ENCODE data around the gene AP1M1. TPM values are rescaled to one million over a fixed set of nuclear protein-coding genes. Genes with fewer than 3 reads are reported as not detected.

AP1M1 gene
- total RNA-seq, 4 donors from 2014 or later, result 62.0 to 140 (median 105) TPM

DNA sequence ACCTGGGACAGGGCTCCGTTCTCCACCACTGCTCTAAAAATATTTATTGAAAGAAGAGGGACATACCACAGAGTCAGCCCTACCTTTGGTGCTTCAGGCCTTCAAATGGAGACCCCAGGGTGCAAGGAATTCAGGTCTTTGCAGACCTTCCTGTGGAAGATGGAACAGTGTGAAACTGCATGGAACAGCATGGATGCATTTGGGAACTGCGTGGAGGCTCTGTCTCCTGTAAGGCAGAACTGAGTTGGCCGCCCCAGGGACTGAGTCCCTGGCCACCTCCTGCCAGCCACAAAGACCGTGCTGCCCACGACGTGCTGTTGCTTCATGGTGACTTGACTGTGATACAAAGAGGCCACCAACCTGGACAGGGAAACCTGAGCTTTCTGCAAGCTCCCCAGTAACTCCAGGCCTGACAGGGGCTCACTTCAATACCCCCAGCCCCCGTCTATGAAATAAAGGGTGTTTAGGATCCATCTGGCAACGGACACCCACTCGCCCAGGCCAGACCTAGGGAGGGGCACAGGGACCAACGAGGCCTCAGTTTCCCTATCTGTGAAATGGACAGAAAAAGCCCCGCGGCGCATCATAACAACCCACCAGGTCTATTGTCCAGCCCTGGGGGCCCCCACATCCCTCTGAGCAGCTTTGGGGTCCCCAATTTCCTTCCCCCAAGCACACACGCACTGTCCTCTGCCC lies 68.3 kb downstream of the AP1M1 start:
- Histone ChIP-seq H3K36me3 (no peaks in the 10 kb centered on the region), H3K27ac (no peak overlapping the region), H3K4me3 (no peak overlapping the region), H3K4me1 (no peaks in the 10 kb centered on the region), H3K9me3 (no peaks in the 10 kb centered on the region), H3K27me3 (no peaks in the 10 kb centered on the region)
- TF ChIP-seq POLR2AphosphoS5 (IDR thresholded peaks at IDR 0.05) (no peak), EP300 (IDR thresholded peaks at IDR 0.05) (no peak), POLR2A (IDR thresholded peaks at IDR 0.05) (no peak)
- TF ChIP-seq, protein P1, sequence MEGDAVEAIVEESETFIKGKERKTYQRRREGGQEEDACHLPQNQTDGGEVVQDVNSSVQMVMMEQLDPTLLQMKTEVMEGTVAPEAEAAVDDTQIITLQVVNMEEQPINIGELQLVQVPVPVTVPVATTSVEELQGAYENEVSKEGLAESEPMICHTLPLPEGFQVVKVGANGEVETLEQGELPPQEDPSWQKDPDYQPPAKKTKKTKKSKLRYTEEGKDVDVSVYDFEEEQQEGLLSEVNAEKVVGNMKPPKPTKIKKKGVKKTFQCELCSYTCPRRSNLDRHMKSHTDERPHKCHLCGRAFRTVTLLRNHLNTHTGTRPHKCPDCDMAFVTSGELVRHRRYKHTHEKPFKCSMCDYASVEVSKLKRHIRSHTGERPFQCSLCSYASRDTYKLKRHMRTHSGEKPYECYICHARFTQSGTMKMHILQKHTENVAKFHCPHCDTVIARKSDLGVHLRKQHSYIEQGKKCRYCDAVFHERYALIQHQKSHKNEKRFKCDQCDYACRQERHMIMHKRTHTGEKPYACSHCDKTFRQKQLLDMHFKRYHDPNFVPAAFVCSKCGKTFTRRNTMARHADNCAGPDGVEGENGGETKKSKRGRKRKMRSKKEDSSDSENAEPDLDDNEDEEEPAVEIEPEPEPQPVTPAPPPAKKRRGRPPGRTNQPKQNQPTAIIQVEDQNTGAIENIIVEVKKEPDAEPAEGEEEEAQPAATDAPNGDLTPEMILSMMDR (IDR thresholded peaks at IDR 0.05), result no peak
- ATAC-seq, result no peak
- WGBS, 2 donors (ENCODE audit: low coverage in 1 of 2), result 96 to 100% methylated on average over 1 to 4 of the region's 14 CpGs

DNA sequence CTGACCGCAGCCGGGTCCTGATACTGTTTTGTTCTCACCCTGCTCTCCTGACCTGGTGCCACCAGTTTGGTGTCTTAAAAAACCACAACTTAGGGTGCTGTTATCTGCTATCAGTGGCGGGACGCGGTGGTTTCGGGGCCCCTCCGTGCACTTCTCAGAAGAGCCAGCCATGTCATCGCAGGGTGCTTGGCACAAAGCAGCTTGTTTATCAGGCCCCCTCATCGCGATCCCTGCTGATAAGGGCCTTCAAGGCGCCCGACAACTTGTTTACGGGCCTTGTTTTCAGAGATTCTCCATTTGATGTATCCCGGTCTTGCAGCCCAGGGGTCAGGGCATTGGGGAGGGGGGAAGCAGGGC lies 68.9 kb downstream of the AP1M1 start:
- ATAC-seq, result no peak
- no peaks in the 10 kb centered on the region for H3K27me3 ChIP-seq
- H3K9me3 ChIP-seq, result no peaks in the 10 kb centered on the region
- H3K36me3 ChIP-seq, result no peaks in the 10 kb centered on the region
- TF ChIP-seq EP300 (IDR thresholded peaks at IDR 0.05) (no peak), POLR2AphosphoS5 (IDR thresholded peaks at IDR 0.05) (no peak), POLR2A (IDR thresholded peaks at IDR 0.05) (no peak)
- TF ChIP-seq, protein P1 (IDR thresholded peaks at IDR 0.05), result no peak
- H3K27ac ChIP-seq, result no peak overlapping the region
- H3K4me1 ChIP-seq, result peaks cover 0 to 4% (median 0%) of the 10 kb centered on the region in 3 donors
- H3K4me3 ChIP-seq, result no peak overlapping the region
- WGBS, 2 donors (ENCODE audit: low coverage in 1 of 2), result 66% methylated on average over 6 of the region's 14 CpGs; no CpG with 5 or more reads in 1 of the 2 donors

DNA sequence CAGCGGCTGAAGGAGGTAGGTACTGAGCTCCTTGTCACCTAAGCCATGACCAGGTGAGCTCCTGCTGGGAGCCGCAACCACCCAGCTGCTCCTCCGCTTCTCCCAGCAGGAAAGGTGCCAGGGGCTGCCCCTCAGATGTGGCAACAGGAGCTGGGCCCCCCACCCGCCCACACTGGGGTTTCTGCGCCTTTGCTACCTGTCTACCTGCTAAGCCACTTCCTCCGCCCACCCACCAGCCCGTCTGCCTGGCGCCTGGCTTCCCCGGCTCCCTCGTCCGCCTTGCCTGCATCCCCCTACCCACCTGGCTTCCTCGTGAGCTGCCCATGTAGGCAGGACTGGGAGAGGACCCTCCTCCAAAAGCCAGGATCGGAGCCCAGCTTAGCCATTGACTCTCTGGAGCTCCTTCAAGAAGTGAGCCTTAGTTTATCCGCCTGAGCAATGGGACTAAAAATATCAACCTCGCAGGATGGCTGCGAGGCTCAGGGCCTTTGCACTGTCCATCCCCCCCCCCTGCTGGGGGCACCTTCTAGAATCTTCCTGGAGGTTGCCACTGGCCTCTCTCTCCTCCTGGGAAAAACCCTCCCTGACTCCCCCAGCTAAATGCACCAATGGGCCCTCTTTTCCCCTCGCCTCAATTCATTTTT lies 71.1 kb downstream of the AP1M1 start:
- no peak for ATAC-seq
- Histone ChIP-seq H3K36me3 (no peaks in the 10 kb centered on the region), H3K27me3 (no peaks in the 10 kb centered on the region), H3K4me1 (peaks cover 4 to 27% (median 14%) of the 10 kb centered on the region in 3 donors), H3K4me3 (no peak overlapping the region), H3K9me3 (no peaks in the 10 kb centered on the region), H3K27ac (no peak overlapping the region)
- WGBS, 2 donors (ENCODE audit: low coverage in 1 of 2), result 83 to 93% methylated on average over 2 to 6 of the region's 17 CpGs
- TF ChIP-seq, protein P1 (IDR thresholded peaks at IDR 0.05), result no peak
- TF ChIP-seq POLR2A (IDR thresholded peaks at IDR 0.05), result no peak
- no peak for TF ChIP-seq EP300 (IDR thresholded peaks at IDR 0.05)
- no peak for TF ChIP-seq POLR2AphosphoS5 (IDR thresholded peaks at IDR 0.05)

DNA sequence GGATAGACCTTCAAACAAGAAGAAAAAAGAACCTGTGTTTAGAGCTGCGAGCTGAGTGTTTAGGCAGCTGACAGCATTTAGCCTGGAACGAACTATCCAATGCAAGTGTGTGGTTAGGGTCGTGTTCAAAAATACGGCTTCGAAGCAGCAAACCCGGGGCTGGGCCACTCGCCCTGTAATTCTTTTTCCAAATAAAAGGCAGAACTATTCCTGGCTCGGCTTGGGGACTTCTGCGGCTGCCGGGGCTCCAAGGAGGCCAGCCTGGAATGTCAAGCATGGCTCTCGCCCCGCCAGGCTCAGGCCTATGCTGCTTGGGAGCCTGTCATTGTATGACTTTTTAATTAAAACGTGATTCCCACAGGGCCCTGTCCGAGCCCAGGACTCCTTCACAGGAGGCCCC lies 75.2 kb downstream of the AP1M1 start:
- peaks cover 4 to 49% (median 14%) of the 10 kb centered on the region in 3 donors for H3K4me1 ChIP-seq
- peak overlapping the region in 1 of 2 donors; percentile 2 for H3K4me3 ChIP-seq
- TF ChIP-seq, protein P1 (IDR thresholded peaks at IDR 0.05), result no peak
- TF ChIP-seq POLR2AphosphoS5 (IDR thresholded peaks at IDR 0.05), result no peak
- no peak for TF ChIP-seq EP300 (IDR thresholded peaks at IDR 0.05)
- no peak for TF ChIP-seq POLR2A (IDR thresholded peaks at IDR 0.05)
- no peaks in the 10 kb centered on the region for H3K27me3 ChIP-seq
- 10 to 17% methylated on average over 8 to 13 of the region's 14 CpGs for WGBS, 2 donors (ENCODE audit: low coverage in 1 of 2)
- H3K27ac ChIP-seq, result peak overlapping the region; percentile 74 to 88 (median 88)
- no peaks in the 10 kb centered on the region for H3K9me3 ChIP-seq
- ATAC-seq, result peak; percentile 74
- H3K36me3 ChIP-seq, result no peaks in the 10 kb centered on the region

DNA sequence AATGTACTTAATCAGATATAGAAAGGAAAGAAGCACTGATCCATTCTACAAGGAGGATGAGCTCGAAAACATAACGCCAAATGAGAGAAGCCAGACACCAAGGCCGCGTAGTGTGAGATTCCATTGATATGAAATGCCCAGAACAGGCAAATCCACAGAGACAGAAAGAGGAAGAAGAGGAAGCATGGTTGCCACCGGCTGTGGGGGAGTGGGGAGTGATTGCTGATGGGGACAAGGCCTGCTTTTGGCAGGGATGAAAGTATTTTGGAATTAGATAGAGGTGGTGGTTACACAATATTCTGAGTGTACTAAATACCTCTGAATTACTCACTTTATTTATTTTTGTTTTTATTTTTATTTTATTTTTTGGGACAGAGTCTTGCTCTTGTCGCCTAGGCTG lies 76.7 kb downstream of the AP1M1 start:
- Histone ChIP-seq H3K4me1 (peaks cover 4 to 56% (median 14%) of the 10 kb centered on the region in 3 donors), H3K27me3 (no peaks in the 10 kb centered on the region), H3K9me3 (no peaks in the 10 kb centered on the region), H3K27ac (peak overlapping the region in 3 of 4 donors; percentile 87 to 88 (median 88)), H3K36me3 (no peaks in the 10 kb centered on the region), H3K4me3 (no peak overlapping the region)
- TF ChIP-seq POLR2A (IDR thresholded peaks at IDR 0.05), result no peak
- peak; percentile 33 for TF ChIP-seq POLR2AphosphoS5 (IDR thresholded peaks at IDR 0.05)
- TF ChIP-seq, protein P1 (IDR thresholded peaks at IDR 0.05), result no peak
- TF ChIP-seq EP300 (IDR thresholded peaks at IDR 0.05), result no peak
- WGBS, 2 donors (ENCODE audit: low coverage in 1 of 2), result 73 to 78% methylated on average over 5 to 6 of the region's 6 CpGs
- ATAC-seq, result peak; percentile 16
